ENCODE data around the gene ZNF117. TPM values are rescaled to one million over a fixed set of nuclear protein-coding genes. Genes with fewer than 3 reads are reported as not detected.
"Not testable (repeated sequence)": the region's sequence is repeated elsewhere in the genome, so short reads cannot be mapped to it uniquely, and the experiment has no call there.

Gene ZNF117
- total RNA-seq, 1 donor from 2014 or later: 9.9 TPM

- not testable (repeated sequence) for H3K9me3 ChIP-seq (ENCODE audit: control insufficient read depth in 3 of 3, low read length in 3 of 3); H3K36me3 ChIP-seq (ENCODE audit: control insufficient read depth in 3 of 3, insufficient read depth in 3 of 3, low read length in 3 of 3); H3K4me3 ChIP-seq (ENCODE audit: low read length in 3 of 3)
- Histone ChIP-seq H3K27ac (ENCODE audit: low read depth, low read length) (peak overlapping the region; percentile 72), H3K4me1 (ENCODE audit: control insufficient read depth in 3 of 3, insufficient read depth in 3 of 3, low read length in 3 of 3) (peaks cover 4 to 20% (median 10%) of the 10 kb centered on the region in 3 donors), H3K9ac (ENCODE audit: low read depth in 1 of 3, low read length in 3 of 3) (peak overlapping the region in 2 of 3 donors; percentile 34 to 45), H3K27me3 (ENCODE audit: control insufficient read depth in 3 of 3, insufficient read depth in 3 of 3, low read length in 3 of 3) (peaks cover 8 to 22% (median 19%) of the 10 kb centered on the region in 3 donors)
Observed at GRCh38 chr7:64950673-64951072, 40.2 kb downstream of the ZNF117 start.

DNA sequence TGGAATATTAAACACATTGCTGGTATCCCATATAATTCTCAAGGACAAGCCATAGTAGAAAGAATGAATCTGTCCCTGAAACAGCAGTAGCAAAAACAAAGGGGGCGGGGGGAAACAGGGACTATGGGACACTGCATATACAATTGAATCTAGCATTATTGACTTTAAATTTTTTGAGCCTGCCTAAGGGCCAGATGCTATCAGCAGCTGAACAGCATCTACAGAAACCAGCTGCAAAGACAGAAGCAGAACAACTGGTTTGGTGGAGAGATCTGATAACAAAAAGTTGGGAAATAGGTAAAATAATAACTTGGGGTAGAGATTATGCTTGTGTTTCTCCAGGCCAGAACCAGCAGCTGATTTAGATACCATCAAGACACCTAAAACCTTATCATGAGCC lies 42.1 kb downstream of the ZNF117 start:
- Histone ChIP-seq H3K27me3 (ENCODE audit: control insufficient read depth in 3 of 3, insufficient read depth in 3 of 3, low read length in 3 of 3) (peaks cover 8 to 28% (median 19%) of the 10 kb centered on the region in 3 donors), H3K4me1 (ENCODE audit: control insufficient read depth in 3 of 3, insufficient read depth in 3 of 3, low read length in 3 of 3) (peaks cover 4 to 25% (median 10%) of the 10 kb centered on the region in 3 donors)
- not testable (repeated sequence) for H3K9ac ChIP-seq (ENCODE audit: low read depth in 1 of 3, low read length in 3 of 3); H3K4me3 ChIP-seq (ENCODE audit: low read length in 3 of 3); H3K9me3 ChIP-seq (ENCODE audit: control insufficient read depth in 3 of 3, low read length in 3 of 3); H3K36me3 ChIP-seq (ENCODE audit: control insufficient read depth in 3 of 3, insufficient read depth in 3 of 3, low read length in 3 of 3); H3K27ac ChIP-seq (ENCODE audit: low read depth, low read length)

DNA sequence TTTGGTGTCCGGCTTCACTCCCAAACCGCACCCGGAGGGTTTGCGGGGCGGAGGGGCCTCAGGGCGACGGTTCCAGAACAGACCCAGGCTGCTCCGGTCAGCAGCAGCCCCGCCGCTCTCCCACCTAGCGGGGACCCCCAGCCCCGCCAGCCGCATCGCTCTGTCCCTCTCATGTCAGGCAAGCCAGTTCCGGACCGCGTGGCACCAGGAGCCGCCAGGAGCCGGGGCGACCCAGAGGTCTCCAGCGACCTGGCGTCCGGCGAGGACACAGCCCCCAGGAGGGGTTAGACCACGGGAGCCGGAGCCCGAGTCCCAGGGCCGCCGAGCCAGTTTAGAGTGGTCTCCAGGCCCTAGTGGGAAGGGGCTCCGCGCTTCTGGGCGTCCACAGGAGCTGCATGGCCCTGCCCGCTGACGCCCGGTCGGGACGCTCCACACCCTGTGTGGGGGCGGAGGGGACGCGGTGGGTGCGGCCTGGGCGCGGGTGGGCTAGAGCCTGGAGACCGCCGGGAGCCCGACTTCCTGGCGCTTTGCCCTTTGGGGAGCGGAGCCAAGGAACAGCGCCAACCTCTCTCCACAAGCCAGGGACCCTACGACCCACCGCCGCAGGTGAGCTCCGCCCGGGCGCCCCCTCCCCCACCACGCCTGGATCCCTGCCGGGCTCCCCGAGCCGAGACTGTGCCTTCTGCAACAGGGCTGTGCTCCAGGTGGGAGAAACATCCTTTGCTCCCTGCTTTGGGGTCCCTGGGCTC lies 43.4 kb downstream of the ZNF117 start:
- Histone ChIP-seq H3K36me3 (ENCODE audit: control insufficient read depth in 3 of 3, insufficient read depth in 3 of 3, low read length in 3 of 3) (no peaks in the 10 kb centered on the region), H3K27me3 (ENCODE audit: control insufficient read depth in 3 of 3, insufficient read depth in 3 of 3, low read length in 3 of 3) (peaks cover 12 to 28% (median 19%) of the 10 kb centered on the region in 3 donors), H3K9me3 (ENCODE audit: control insufficient read depth in 3 of 3, low read length in 3 of 3) (no peaks in the 10 kb centered on the region), H3K9ac (ENCODE audit: low read depth in 1 of 3, low read length in 3 of 3) (peak overlapping the region; percentile 43 to 76 (median 73)), H3K4me1 (ENCODE audit: control insufficient read depth in 3 of 3, insufficient read depth in 3 of 3, low read length in 3 of 3) (peaks cover 4 to 25% (median 10%) of the 10 kb centered on the region in 3 donors), H3K4me3 (ENCODE audit: low read length in 3 of 3) (peak overlapping the region; percentile 48 to 69 (median 60)), H3K27ac (ENCODE audit: low read depth, low read length) (no peak overlapping the region)

- peak overlapping the region in 2 of 3 donors; percentile 73 to 76 for H3K9ac ChIP-seq (ENCODE audit: low read depth in 1 of 3, low read length in 3 of 3)
- H3K4me1 ChIP-seq (ENCODE audit: control insufficient read depth in 3 of 3, insufficient read depth in 3 of 3, low read length in 3 of 3): peaks cover 4 to 25% (median 10%) of the 10 kb centered on the region in 3 donors
- H3K9me3 ChIP-seq (ENCODE audit: control insufficient read depth in 3 of 3, low read length in 3 of 3): no peaks in the 10 kb centered on the region
- H3K27ac ChIP-seq (ENCODE audit: low read depth, low read length): no peak overlapping the region
- H3K36me3 ChIP-seq (ENCODE audit: control insufficient read depth in 3 of 3, insufficient read depth in 3 of 3, low read length in 3 of 3): no peaks in the 10 kb centered on the region
- peak overlapping the region; percentile 48 to 69 (median 60) for H3K4me3 ChIP-seq (ENCODE audit: low read length in 3 of 3)
- H3K27me3 ChIP-seq (ENCODE audit: control insufficient read depth in 3 of 3, insufficient read depth in 3 of 3, low read length in 3 of 3): peaks cover 12 to 28% (median 19%) of the 10 kb centered on the region in 3 donors
Observed at GRCh38 chr7:64946772-64947171, 44.1 kb downstream of the ZNF117 start.

- peaks cover 4 to 25% (median 10%) of the 10 kb centered on the region in 3 donors for H3K4me1 ChIP-seq (ENCODE audit: control insufficient read depth in 3 of 3, insufficient read depth in 3 of 3, low read length in 3 of 3)
- no peak overlapping the region for H3K27ac ChIP-seq (ENCODE audit: low read depth, low read length)
- no peaks in the 10 kb centered on the region for H3K9me3 ChIP-seq (ENCODE audit: control insufficient read depth in 3 of 3, low read length in 3 of 3)
- H3K27me3 ChIP-seq (ENCODE audit: control insufficient read depth in 3 of 3, insufficient read depth in 3 of 3, low read length in 3 of 3): peaks cover 12 to 28% (median 19%) of the 10 kb centered on the region in 3 donors
- H3K9ac ChIP-seq (ENCODE audit: low read depth in 1 of 3, low read length in 3 of 3): no peak overlapping the region
- H3K4me3 ChIP-seq (ENCODE audit: low read length in 3 of 3): no peak overlapping the region
- H3K36me3 ChIP-seq (ENCODE audit: control insufficient read depth in 3 of 3, insufficient read depth in 3 of 3, low read length in 3 of 3): no peaks in the 10 kb centered on the region
Observed at GRCh38 chr7:64945503-64946175, 45.2 kb downstream of the ZNF117 start.

DNA sequence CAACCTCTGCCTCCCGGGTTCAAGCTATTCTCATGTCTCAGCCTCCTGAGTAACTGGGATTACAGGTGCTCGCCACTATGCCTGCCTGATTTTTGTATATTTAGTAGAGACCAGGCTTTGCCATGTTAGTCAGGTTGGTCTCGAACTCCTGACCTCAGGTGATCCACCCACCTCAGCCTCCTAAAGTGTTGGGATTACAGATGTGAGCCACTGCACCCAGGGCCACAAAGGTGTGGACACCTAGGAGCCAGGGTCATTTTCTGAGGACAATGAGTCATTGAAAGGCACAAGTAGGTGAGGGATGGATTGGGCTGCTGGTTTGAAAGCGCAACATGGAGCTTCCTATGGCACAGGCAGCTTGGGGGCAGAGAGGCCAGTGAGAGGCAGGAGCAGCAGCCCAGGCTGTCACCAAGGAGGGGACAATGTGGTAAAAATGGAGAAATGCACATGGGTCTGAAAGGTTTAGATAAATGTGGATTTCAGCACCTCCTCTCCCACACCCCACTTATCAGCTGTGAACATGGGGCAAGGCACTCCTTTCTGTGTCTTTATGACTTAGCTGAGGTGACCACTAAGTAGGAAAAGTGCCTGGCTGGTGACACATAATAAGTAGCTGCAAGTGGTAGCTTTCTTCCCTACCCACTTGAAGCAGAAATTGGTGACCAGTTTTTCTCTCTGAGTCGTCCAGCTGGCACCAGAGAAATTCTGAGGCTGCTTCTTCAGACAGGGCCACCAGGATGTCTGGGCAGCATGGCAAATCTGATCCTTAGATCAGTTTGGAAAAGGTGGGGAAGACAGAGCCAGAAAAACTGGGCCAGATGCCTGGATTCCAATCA lies 46.0 kb downstream of the ZNF117 start:
- H3K36me3 ChIP-seq (ENCODE audit: control insufficient read depth in 3 of 3, insufficient read depth in 3 of 3, low read length in 3 of 3); H3K27ac ChIP-seq (ENCODE audit: low read depth, low read length); H3K4me3 ChIP-seq (ENCODE audit: low read length in 3 of 3); H3K9ac ChIP-seq (ENCODE audit: low read depth in 1 of 3, low read length in 3 of 3); H3K9me3 ChIP-seq (ENCODE audit: control insufficient read depth in 3 of 3, low read length in 3 of 3): not testable (repeated sequence)
- H3K27me3 ChIP-seq (ENCODE audit: control insufficient read depth in 3 of 3, insufficient read depth in 3 of 3, low read length in 3 of 3): peaks cover 12 to 28% (median 19%) of the 10 kb centered on the region in 3 donors
- peaks cover 4 to 25% (median 10%) of the 10 kb centered on the region in 3 donors for H3K4me1 ChIP-seq (ENCODE audit: control insufficient read depth in 3 of 3, insufficient read depth in 3 of 3, low read length in 3 of 3)

- not testable (repeated sequence) for H3K9me3 ChIP-seq (ENCODE audit: control insufficient read depth in 3 of 3, low read length in 3 of 3); H3K36me3 ChIP-seq (ENCODE audit: control insufficient read depth in 3 of 3, insufficient read depth in 3 of 3, low read length in 3 of 3); H3K9ac ChIP-seq (ENCODE audit: low read depth in 1 of 3, low read length in 3 of 3); H3K27ac ChIP-seq (ENCODE audit: low read depth, low read length); H3K4me1 ChIP-seq (ENCODE audit: control insufficient read depth in 3 of 3, insufficient read depth in 3 of 3, low read length in 3 of 3); H3K27me3 ChIP-seq (ENCODE audit: control insufficient read depth in 3 of 3, insufficient read depth in 3 of 3, low read length in 3 of 3); H3K4me3 ChIP-seq (ENCODE audit: low read length in 3 of 3)
Observed at GRCh38 chr7:64940021-64940420, 50.8 kb downstream of the ZNF117 start.

DNA sequence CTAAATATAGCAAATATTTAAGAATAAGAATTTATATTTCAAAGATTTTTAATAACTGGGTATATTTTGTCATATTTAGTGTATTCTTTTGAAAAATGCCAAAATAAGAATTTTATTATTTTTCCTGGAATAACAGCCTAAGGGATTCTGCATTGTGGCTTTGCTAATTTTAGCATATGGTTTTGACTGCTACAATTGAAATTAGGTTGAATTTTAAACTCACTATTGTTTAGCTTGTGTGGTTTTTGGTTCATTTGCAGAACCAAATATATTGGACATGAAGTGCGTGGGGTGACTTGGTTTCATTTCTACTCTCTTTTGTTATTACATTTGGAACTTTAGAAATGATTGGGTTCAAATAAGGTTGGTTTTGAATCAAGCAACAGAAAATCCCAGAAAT lies 52.3 kb downstream of the ZNF117 start:
- Histone ChIP-seq H3K9ac (ENCODE audit: low read depth in 1 of 3, low read length in 3 of 3) (no peak overlapping the region), H3K27me3 (ENCODE audit: control insufficient read depth in 3 of 3, insufficient read depth in 3 of 3, low read length in 3 of 3) (peaks cover 0 to 5% (median 0%) of the 10 kb centered on the region in 3 donors), H3K4me3 (ENCODE audit: low read length in 3 of 3) (no peak overlapping the region), H3K36me3 (ENCODE audit: control insufficient read depth in 3 of 3, insufficient read depth in 3 of 3, low read length in 3 of 3) (no peaks in the 10 kb centered on the region), H3K27ac (ENCODE audit: low read depth, low read length) (no peak overlapping the region), H3K9me3 (ENCODE audit: control insufficient read depth in 3 of 3, low read length in 3 of 3) (no peaks in the 10 kb centered on the region), H3K4me1 (ENCODE audit: control insufficient read depth in 3 of 3, insufficient read depth in 3 of 3, low read length in 3 of 3) (no peaks in the 10 kb centered on the region)

GRCh38 chr7:64934478-64934877 lies 56.4 kb downstream of the ZNF117 start:
- H3K9me3 ChIP-seq (ENCODE audit: control insufficient read depth in 3 of 3, low read length in 3 of 3): peaks cover 0 to 2% (median 0%) of the 10 kb centered on the region in 3 donors
- H3K4me1 ChIP-seq (ENCODE audit: control insufficient read depth in 3 of 3, insufficient read depth in 3 of 3, low read length in 3 of 3): no peaks in the 10 kb centered on the region
- H3K27me3 ChIP-seq (ENCODE audit: control insufficient read depth in 3 of 3, insufficient read depth in 3 of 3, low read length in 3 of 3): no peaks in the 10 kb centered on the region
- H3K36me3 ChIP-seq (ENCODE audit: control insufficient read depth in 3 of 3, insufficient read depth in 3 of 3, low read length in 3 of 3): no peaks in the 10 kb centered on the region
- no peak overlapping the region for H3K27ac ChIP-seq (ENCODE audit: low read depth, low read length)
- H3K4me3 ChIP-seq (ENCODE audit: low read length in 3 of 3): no peak overlapping the region
- no peak overlapping the region for H3K9ac ChIP-seq (ENCODE audit: low read depth in 1 of 3, low read length in 3 of 3)
